ENCODE measurements around the gene ACAP1. TPM values are rescaled to one million over a fixed set of nuclear protein-coding genes. Genes with fewer than 3 reads are reported as not detected.

Gene ACAP1
- total and polyA plus RNA-seq, 8 donors = 4.4 to 33.3 (median 10.5) TPM

DNA sequence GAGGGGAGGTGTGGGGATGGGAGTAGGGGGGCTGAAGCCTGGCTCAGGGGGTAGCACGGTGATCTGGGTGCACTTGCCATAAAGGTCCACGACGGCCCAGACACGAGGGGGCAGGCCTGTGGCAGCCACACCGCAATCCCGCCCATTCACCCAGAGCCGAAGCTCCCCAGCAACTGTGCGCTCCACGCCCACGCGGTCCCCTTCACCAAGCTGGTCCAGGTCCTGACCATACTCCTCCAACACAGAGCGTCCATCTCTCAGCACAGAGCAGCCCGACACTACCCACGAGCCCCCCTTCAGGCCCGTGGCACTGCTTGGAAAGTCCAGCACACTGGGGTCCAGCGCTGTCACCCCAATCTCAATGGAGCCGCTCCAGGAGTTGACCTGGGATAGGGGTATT, 8.8 kb upstream of the ACAP1 start:
- WGBS, 5 donors = 83 to 91% (median 87%) methylated on average over 12 to 17 of the region's 17 CpGs
- no peak for DNase-seq
- TF ChIP-seq POLR2A (IDR thresholded peaks at IDR 0.05) (no peak), EP300 (IDR thresholded peaks at IDR 0.05) (no peak), POLR2AphosphoS5 (IDR thresholded peaks at IDR 0.05) (no peak)
- TF ChIP-seq, protein P1, sequence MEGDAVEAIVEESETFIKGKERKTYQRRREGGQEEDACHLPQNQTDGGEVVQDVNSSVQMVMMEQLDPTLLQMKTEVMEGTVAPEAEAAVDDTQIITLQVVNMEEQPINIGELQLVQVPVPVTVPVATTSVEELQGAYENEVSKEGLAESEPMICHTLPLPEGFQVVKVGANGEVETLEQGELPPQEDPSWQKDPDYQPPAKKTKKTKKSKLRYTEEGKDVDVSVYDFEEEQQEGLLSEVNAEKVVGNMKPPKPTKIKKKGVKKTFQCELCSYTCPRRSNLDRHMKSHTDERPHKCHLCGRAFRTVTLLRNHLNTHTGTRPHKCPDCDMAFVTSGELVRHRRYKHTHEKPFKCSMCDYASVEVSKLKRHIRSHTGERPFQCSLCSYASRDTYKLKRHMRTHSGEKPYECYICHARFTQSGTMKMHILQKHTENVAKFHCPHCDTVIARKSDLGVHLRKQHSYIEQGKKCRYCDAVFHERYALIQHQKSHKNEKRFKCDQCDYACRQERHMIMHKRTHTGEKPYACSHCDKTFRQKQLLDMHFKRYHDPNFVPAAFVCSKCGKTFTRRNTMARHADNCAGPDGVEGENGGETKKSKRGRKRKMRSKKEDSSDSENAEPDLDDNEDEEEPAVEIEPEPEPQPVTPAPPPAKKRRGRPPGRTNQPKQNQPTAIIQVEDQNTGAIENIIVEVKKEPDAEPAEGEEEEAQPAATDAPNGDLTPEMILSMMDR (IDR thresholded peaks at IDR 0.05) = no peak

DNA sequence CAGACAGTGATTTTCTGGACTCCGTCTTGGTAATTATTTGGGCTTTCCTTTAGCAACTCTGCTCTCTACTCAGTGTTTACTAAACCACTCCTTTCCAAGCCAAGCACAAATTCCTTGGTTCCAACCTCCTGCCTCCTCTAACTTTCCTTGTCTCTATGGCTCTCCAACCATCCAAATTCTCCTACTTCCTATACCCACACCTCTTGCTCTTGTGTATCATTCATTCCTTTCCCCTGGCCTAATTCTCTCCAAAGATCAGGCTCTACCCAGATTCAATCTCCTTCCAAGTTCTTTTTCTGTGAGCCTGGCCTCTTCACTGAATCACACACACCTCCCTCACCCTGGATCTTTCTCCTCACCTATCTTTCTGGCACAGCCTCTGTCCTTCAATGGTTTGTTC, 8.3 kb upstream of the ACAP1 start:
- H3K27me3 ChIP-seq = no peaks in the 10 kb centered on the region
- intact Hi-C loops (cut with DNase I; ENCODE audit: low total_unique reads) = no loop called here
- H3K9me3 ChIP-seq = no peaks in the 10 kb centered on the region
- H3K36me3 ChIP-seq = peaks cover 16 to 44% (median 39%) of the 10 kb centered on the region in 4 donors
- no peak for DNase-seq
- peaks cover 12 to 34% (median 29%) of the 10 kb centered on the region in 4 donors for H3K4me1 ChIP-seq
- WGBS, 5 donors = 41 to 70% (median 52%) methylated on average over 1 of the region's 1 CpG
- peak overlapping the region in 2 of 4 donors; percentile 97 to 99 for H3K4me3 ChIP-seq
- H3K27ac ChIP-seq = peak overlapping the region in 3 of 5 donors; percentile 10 to 95 (median 94)
- TF ChIP-seq, protein P1 (IDR thresholded peaks at IDR 0.05) = no peak
- TF ChIP-seq POLR2AphosphoS5 (IDR thresholded peaks at IDR 0.05) = no peak
- TF ChIP-seq EP300 (IDR thresholded peaks at IDR 0.05) = no peak
- TF ChIP-seq POLR2A (IDR thresholded peaks at IDR 0.05) = no peak

More for the DNA sequence above, 8.8 kb upstream of the ACAP1 start:
- no peaks in the 10 kb centered on the region for H3K9me3 ChIP-seq
- H3K4me1 ChIP-seq = peaks cover 12 to 34% (median 29%) of the 10 kb centered on the region in 4 donors
- peaks cover 21 to 49% (median 44%) of the 10 kb centered on the region in 4 donors for H3K36me3 ChIP-seq
- H3K27ac ChIP-seq = no peak overlapping the region
- intact Hi-C loops (cut with DNase I; ENCODE audit: low total_unique reads) = no loop called here
- H3K4me3 ChIP-seq = no peak overlapping the region
- no peaks in the 10 kb centered on the region for H3K27me3 ChIP-seq

DNA sequence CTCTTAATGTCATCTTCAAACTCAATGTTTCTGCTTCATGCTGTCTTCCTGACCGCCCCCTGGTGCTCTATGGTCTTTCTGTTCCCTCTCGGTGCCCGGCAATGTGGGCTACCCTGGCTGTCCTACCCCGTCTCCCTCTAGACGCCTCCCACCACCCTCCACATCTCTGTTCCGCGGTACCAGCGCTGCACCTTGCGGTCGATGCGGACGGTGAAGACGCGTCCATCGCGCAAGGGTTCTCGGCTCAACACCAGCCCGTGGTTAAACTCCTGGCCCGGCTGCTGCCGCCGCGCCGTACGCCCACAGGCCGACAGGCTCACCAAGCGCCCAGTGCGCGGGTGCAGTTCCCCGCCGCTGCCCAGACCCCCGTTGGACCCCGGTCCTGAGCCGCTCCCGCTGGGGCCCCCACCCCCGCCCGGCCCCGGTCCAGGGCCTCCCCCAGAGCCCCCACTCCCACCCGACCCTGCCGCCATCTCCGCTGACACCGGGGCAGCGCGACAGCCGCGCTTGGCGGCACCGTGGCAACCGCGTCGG, 7.4 kb upstream of the ACAP1 start, which contains the start of gene NEURL4:
Gene NEURL4 (minus strand): TSS at position 496 of the 534 bp plus-strand sequence. CDS start 23 bp downstream, at position 473.
- Histone ChIP-seq H3K27me3 (peaks cover 0 to 5% (median 0%) of the 10 kb centered on the region in 3 donors), H3K4me3 (peak within 1 kb of the TSS; percentile 89 to 99 (median 97)), H3K27ac (peak within 1 kb of the TSS; percentile 81 to 95 (median 94)), H3K36me3 (peaks cover 7 to 35% (median 30%) of the 10 kb centered on the region in 4 donors), H3K4me1 (peaks cover 12 to 34% (median 28%) of the 10 kb centered on the region in 4 donors), H3K9me3 (no peaks in the 10 kb centered on the region)
- TF ChIP-seq, protein P1 (IDR thresholded peaks at IDR 0.05) = no peak
- TF ChIP-seq EP300 (IDR thresholded peaks at IDR 0.05) = no peak
- TF ChIP-seq POLR2AphosphoS5 (IDR thresholded peaks at IDR 0.05) = no peak
- no peak for TF ChIP-seq POLR2A (IDR thresholded peaks at IDR 0.05)
- 0 to 2% (median 1%) methylated on average over 23 to 50 of the region's 50 CpGs for WGBS, 5 donors
- intact Hi-C loops (cut with DNase I; ENCODE audit: low total_unique reads) = no loop called here
- DNase-seq = no peak

DNA sequence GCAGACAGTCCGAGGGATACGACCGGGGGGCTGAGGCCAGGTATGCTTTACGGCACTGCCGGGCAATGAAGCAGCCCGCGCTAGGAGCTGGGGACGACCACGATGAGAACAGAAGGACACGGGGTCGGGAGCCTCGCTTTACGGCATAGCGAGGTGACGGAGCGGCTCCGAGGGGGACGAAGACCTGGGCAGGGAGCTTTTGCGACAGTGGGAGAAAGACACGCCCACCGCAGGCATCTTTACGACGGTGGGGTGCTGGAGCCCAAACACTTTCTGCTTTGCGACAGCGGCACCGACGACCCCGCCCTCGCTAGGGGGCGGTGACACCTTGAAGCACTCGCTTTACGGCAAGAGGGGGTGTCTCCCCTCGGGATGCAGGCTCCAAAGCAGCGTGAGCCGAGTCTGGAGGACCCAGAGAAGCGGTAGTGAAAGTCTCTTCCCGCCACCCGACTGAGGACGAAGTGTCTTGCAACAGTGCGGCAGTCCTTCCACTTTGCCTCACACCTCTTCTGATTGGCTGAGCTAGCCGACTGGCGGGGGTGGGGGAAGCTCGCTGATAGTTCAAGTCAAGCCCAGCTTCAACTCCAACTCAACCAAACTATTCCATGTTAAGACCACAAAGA, 6.8 kb upstream of the ACAP1 start:
- DNase-seq = peak; percentile 98 to 100
- H3K27ac ChIP-seq = peak overlapping the region; percentile 81 to 95 (median 94)
- H3K4me1 ChIP-seq = peaks cover 12 to 29% (median 26%) of the 10 kb centered on the region in 4 donors
- intact Hi-C loops (cut with DNase I; ENCODE audit: low total_unique reads) = no loop called here
- peaks cover 0 to 9% (median 0%) of the 10 kb centered on the region in 3 donors for H3K27me3 ChIP-seq
- TF ChIP-seq POLR2AphosphoS5 (IDR thresholded peaks at IDR 0.05) = peak; percentile 63 to 92 (median 88)
- peak in 1 of 4 donors; percentile 32 for TF ChIP-seq POLR2A (IDR thresholded peaks at IDR 0.05)
- TF ChIP-seq, protein P1 (IDR thresholded peaks at IDR 0.05) = peak in 1 of 7 experiments; percentile 15
- TF ChIP-seq EP300 (IDR thresholded peaks at IDR 0.05) = no peak
- WGBS, 5 donors = 0 to 1% (median 0%) methylated on average over 40 to 43 of the region's 43 CpGs
- peak overlapping the region; percentile 89 to 99 (median 97) for H3K4me3 ChIP-seq
- peaks cover 5 to 29% (median 24%) of the 10 kb centered on the region in 4 donors for H3K36me3 ChIP-seq
- no peaks in the 10 kb centered on the region for H3K9me3 ChIP-seq

Measured in stomach (tissue), 9 donors.